ENCODE measurements around the gene SDK2. TPM values are rescaled to one million over a fixed set of nuclear protein-coding genes. Genes with fewer than 3 reads are reported as not detected.

The SDK2 gene
- total and polyA plus RNA-seq, 2 of the 4 experiments (the other 2 are of a cell fraction), result under 0.01 to 0.03 TPM

DNA sequence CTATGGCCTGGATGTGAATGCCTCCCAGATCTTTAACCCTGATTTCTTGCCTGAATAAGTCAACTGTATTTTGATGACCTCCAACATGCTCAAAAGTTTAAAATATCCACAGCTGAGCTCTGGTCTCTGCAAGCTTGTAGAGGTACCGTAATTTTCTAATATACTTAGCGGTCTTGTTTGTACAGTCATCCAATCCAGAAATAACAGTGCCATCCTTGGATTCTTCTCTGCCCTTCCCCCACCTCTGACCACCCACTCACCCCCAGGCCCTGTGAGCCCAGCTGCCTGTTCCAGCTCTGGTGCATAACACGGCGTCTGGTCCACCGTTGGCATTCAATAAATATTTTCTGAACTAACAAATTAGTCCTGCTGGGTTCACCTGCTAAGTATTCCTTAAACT is 113.1 kb downstream of the SDK2 start:
- no peak overlapping the region for H2BK15ac ChIP-seq (ENCODE audit: low read depth, low read length)
- no peak overlapping the region for H2BK5ac ChIP-seq (ENCODE audit: low read depth, low read length, poor library complexity, severe bottlenecking)
- H3K36me3 ChIP-seq (ENCODE audit: control insufficient read depth, insufficient read depth, low read length), result no peaks in the 10 kb centered on the region
- TF ChIP-seq RCOR1 (IDR thresholded peaks at IDR 0.05; ENCODE audit: insufficient replicate concordance, low read length), result no peak
- TF ChIP-seq NFE2L2 (IDR thresholded peaks at IDR 0.05; ENCODE audit: low read depth, low read length), result no peak
- TF ChIP-seq POLR2A (IDR thresholded peaks at IDR 0.05; ENCODE audit: low read depth, low read length), result no peak
- DNase-seq (no peak), ATAC-seq (ENCODE audit: low read depth) (no peak)
- H3K9me3 ChIP-seq (ENCODE audit: control insufficient read depth, insufficient read depth, low read length), result no peaks in the 10 kb centered on the region
- no peak overlapping the region for H3K9ac ChIP-seq (ENCODE audit: low read depth, low read length)
- no peak overlapping the region for H2BK120ac ChIP-seq (ENCODE audit: low read depth, low read length)
- H3K4me2 ChIP-seq (ENCODE audit: low read depth, low read length), result no peak overlapping the region
- no peak overlapping the region for H3K56ac ChIP-seq (ENCODE audit: extremely low read depth, insufficient read depth, low read length)
- H2AK5ac ChIP-seq (ENCODE audit: low read depth, low read length), result no peak overlapping the region
- ChIA-PET POLR2A (ENCODE audit: unreplicated experiment) (no interaction called here), CTCF (no interaction called here)
- intact Hi-C loops (cut with micrococcal nuclease), result no loop called here
- no peaks in the 10 kb centered on the region for H3K9me1 ChIP-seq (ENCODE audit: insufficient read depth, low read length)
- H3K4me3 ChIP-seq (ENCODE audit: insufficient read depth, low read depth, low read length), result no peak overlapping the region
- H3K4me1 ChIP-seq (ENCODE audit: control insufficient read depth, insufficient read depth, low read length), result no peaks in the 10 kb centered on the region
- no peak overlapping the region for H2BK20ac ChIP-seq (ENCODE audit: low read depth, low read length)
- no peaks in the 10 kb centered on the region for H4K20me1 ChIP-seq (ENCODE audit: insufficient read depth, low read length)
- in situ Hi-C loops (cut with MboI; ENCODE audit: low sequenced_read_pairs), result loop anchor here (25.0 kb wide), 1 partner anchor 269 kb away; the partner anchor contains the start of gene CPSF4L
- 62% methylated on average over 3 of the region's 5 CpGs; no CpG with 5 or more reads in 1 of the 2 experiments for WGBS, 2 experiments (ENCODE audit: extremely low coverage in 2 of 2, insufficient read length in 1 of 2)
- H3K27me3 ChIP-seq (ENCODE audit: control insufficient read depth, insufficient read depth, low read length), result no peaks in the 10 kb centered on the region
- no peak overlapping the region for H3K14ac ChIP-seq (replicated peaks; ENCODE audit: low read depth, low read length)
- no peak overlapping the region for H3K27ac ChIP-seq (ENCODE audit: insufficient read depth, low read length)
- no peak overlapping the region for H3K23ac ChIP-seq (ENCODE audit: low read depth, low read length)
- no peak overlapping the region for H2AK9ac ChIP-seq (replicated peaks; ENCODE audit: low read depth, low read length, poor library complexity)
- dilution Hi-C loops (cut with HindIII; ENCODE audit: low sequenced_read_pairs, unreplicated experiment), result no loop called here
- no peaks in the 10 kb centered on the region for H3K79me1 ChIP-seq (ENCODE audit: low read depth in 1 of 2, low read length in 2 of 2)
- no peak overlapping the region for H2AFZ ChIP-seq (replicated peaks; ENCODE audit: low read length, poor library complexity)
- no TSS peak for BruUV-seq (replicated peaks)
- H3K18ac ChIP-seq (ENCODE audit: low read depth, low read length), result no peak overlapping the region
- no peak overlapping the region for H3K4ac ChIP-seq (ENCODE audit: low read depth, low read length)
- H4K91ac ChIP-seq (ENCODE audit: insufficient read depth, low read depth, low read length), result no peak overlapping the region
- no peak overlapping the region for H4K8ac ChIP-seq (ENCODE audit: low read depth in 2 of 2, low read length in 2 of 2)
- H4K5ac ChIP-seq (ENCODE audit: low read depth, low read length), result no peak overlapping the region
